ENCODE results near the gene ARHGEF3.

ARHGEF3 gene

GRCh38 chr3:56833022-56833421 lies 31.3 kb upstream of the ARHGEF3 start:
- Histone ChIP-seq H3K27me3 (ENCODE audit: insufficient read depth, low read length) (no peaks in the 10 kb centered on the region), H3K27ac (ENCODE audit: low read length) (no peak overlapping the region), H3K9me3 (ENCODE audit: insufficient read depth, low read depth, low read length) (no peaks in the 10 kb centered on the region), H3K4me1 (ENCODE audit: insufficient read depth, low read length) (no peaks in the 10 kb centered on the region), H3K4me3 (ENCODE audit: low read length) (no peak overlapping the region), H3K9ac (ENCODE audit: low read depth, low read length) (no peak overlapping the region), H3K36me3 (ENCODE audit: insufficient read depth, low read depth, low read length) (no peaks in the 10 kb centered on the region)

- Histone ChIP-seq H3K4me1 (ENCODE audit: insufficient read depth, low read length) (no peaks in the 10 kb centered on the region), H3K27ac (ENCODE audit: low read length) (no peak overlapping the region), H3K9ac (ENCODE audit: low read depth, low read length) (no peak overlapping the region), H3K4me3 (ENCODE audit: low read length) (no peak overlapping the region), H3K27me3 (ENCODE audit: insufficient read depth, low read length) (no peaks in the 10 kb centered on the region), H3K36me3 (ENCODE audit: insufficient read depth, low read depth, low read length) (no peaks in the 10 kb centered on the region), H3K9me3 (ENCODE audit: insufficient read depth, low read depth, low read length) (no peaks in the 10 kb centered on the region)
Observed at GRCh38 chr3:56831572-56831971, 29.8 kb upstream of the ARHGEF3 start.

GRCh38 chr3:56830884-56831283 lies 29.1 kb upstream of the ARHGEF3 start:
- no peak overlapping the region for H3K27ac ChIP-seq (ENCODE audit: low read length)
- no peak overlapping the region for H3K4me3 ChIP-seq (ENCODE audit: low read length)
- no peaks in the 10 kb centered on the region for H3K36me3 ChIP-seq (ENCODE audit: insufficient read depth, low read depth, low read length)
- no peaks in the 10 kb centered on the region for H3K4me1 ChIP-seq (ENCODE audit: insufficient read depth, low read length)
- H3K9me3 ChIP-seq (ENCODE audit: insufficient read depth, low read depth, low read length): no peaks in the 10 kb centered on the region
- no peak overlapping the region for H3K9ac ChIP-seq (ENCODE audit: low read depth, low read length)
- H3K27me3 ChIP-seq (ENCODE audit: insufficient read depth, low read length): no peaks in the 10 kb centered on the region

DNA sequence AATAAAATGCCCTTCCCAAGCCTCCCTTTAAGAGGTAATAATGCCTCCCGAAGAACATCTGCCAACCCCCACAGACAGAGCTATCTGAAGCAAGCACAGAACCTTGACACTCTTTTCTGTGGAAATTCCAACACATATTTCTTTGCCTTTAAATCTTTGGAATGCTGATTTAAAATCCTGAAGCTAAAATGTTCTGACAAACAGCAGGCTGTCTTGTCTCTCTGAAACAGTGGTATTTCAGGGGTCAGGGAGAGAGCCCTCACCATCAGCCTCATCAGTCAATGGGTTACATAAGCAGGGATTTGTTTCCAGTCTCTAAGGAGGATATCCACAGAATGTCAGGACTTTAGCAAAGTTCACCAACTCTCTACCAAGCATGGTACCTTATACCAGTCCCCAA lies 27.8 kb upstream of the ARHGEF3 start:
- Histone ChIP-seq H3K27me3 (ENCODE audit: insufficient read depth, low read length) (no peaks in the 10 kb centered on the region), H3K9ac (ENCODE audit: low read depth, low read length) (no peak overlapping the region), H3K9me3 (ENCODE audit: insufficient read depth, low read depth, low read length) (no peaks in the 10 kb centered on the region), H3K4me1 (ENCODE audit: insufficient read depth, low read length) (peaks cover 5% of the 10 kb centered on the region), H3K4me3 (ENCODE audit: low read length) (no peak overlapping the region), H3K36me3 (ENCODE audit: insufficient read depth, low read depth, low read length) (no peaks in the 10 kb centered on the region), H3K27ac (ENCODE audit: low read length) (no peak overlapping the region)

GRCh38 chr3:56826831-56827722 lies 25.3 kb upstream of the ARHGEF3 start:
- no peak overlapping the region for H3K9ac ChIP-seq (ENCODE audit: low read depth, low read length)
- H3K27me3 ChIP-seq (ENCODE audit: insufficient read depth, low read length): no peaks in the 10 kb centered on the region
- H3K4me3 ChIP-seq (ENCODE audit: low read length): no peak overlapping the region
- H3K27ac ChIP-seq (ENCODE audit: low read length): no peak overlapping the region
- peaks cover 20% of the 10 kb centered on the region for H3K4me1 ChIP-seq (ENCODE audit: insufficient read depth, low read length)
- H3K9me3 ChIP-seq (ENCODE audit: insufficient read depth, low read depth, low read length): no peaks in the 10 kb centered on the region
- no peaks in the 10 kb centered on the region for H3K36me3 ChIP-seq (ENCODE audit: insufficient read depth, low read depth, low read length)

DNA sequence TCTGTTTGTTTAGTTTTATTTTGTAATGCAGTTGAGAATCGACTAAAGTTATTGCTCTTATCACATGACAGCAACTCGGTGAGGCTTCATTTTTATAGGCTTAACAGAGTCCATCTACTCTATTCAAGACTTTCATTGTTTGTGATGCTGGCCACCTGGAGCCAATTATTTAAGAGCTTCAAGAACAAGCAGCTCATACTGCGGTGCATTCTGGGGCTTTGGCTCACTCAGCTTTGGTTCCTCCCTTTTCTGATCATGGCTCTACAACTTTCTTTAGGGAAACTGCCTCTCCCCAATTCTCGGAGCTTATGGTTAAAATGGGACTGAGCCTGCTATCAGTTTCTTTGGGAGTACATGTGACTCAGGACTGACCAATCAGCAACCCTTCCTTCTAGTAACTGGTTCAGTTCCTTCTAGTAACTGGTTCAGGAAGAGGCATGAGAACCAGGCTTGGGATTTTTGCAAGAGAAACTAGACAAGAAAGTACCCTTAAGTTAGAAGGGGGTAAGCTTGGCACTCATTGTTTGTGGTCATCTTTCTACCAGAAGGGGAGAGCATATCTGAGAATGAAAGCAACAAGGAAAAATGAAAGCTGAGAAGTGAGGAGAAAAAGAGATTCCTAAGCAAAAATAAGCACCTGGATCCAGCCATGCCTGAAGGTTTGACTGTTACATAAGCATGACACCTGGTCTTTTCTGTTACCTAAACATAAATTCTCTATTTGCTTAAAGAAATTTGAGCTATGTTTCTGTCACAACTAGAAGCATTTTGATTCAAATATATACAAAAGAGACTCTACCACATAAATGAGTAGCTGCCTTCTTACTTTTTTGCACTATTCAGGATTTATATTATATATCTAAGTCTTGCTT lies 24.1 kb upstream of the ARHGEF3 start:
- Histone ChIP-seq H3K27me3 (ENCODE audit: insufficient read depth, low read length) (no peaks in the 10 kb centered on the region), H3K9ac (ENCODE audit: low read depth, low read length) (no peak overlapping the region), H3K4me3 (ENCODE audit: low read length) (no peak overlapping the region), H3K9me3 (ENCODE audit: insufficient read depth, low read depth, low read length) (no peaks in the 10 kb centered on the region), H3K27ac (ENCODE audit: low read length) (no peak overlapping the region), H3K36me3 (ENCODE audit: insufficient read depth, low read depth, low read length) (no peaks in the 10 kb centered on the region), H3K4me1 (ENCODE audit: insufficient read depth, low read length) (peaks cover 20% of the 10 kb centered on the region)

DNA sequence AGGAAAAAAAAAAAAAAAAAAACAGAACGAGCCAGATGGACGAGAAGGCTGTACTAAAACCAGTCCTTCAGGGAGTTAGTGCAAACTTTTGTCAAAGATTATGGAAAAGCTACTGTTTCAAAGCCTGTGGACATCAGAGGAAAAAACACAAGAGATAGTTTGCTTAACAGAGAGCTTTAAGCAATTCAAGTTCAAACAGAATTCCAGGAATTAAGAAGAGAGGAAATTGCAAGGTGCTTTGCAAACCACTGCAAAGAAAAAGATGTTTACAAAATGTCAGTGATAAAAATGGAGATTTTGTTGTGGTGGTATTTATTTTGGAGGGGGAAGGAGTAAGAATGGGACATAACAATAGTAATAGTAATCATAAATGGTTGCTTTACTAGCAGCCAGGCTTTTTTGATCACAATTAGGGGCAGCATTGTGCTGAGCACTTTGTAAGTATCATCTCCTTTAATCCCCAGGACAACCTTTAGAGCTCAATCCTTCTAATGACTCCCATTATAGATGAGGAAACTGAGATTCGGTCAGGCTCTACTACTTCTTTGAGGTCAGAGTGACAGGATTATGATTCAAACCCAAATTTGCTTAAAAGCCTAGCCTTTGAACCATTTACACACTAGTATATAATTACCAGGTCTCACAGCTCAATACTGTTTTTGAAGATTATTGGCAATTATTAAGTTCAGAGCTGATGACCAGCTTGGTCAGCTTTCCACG lies 22.4 kb upstream of the ARHGEF3 start:
- Histone ChIP-seq H3K4me1 (ENCODE audit: insufficient read depth, low read length) (peaks cover 20% of the 10 kb centered on the region), H3K9ac (ENCODE audit: low read depth, low read length) (0 out of 2 replicates have a peak overlapping the region, but pooled peaks have one; percentile 5), H3K9me3 (ENCODE audit: insufficient read depth, low read depth, low read length) (no peaks in the 10 kb centered on the region), H3K4me3 (ENCODE audit: low read length) (0 out of 2 replicates have a peak overlapping the region, but pooled peaks have one; percentile 31), H3K27ac (ENCODE audit: low read length) (no peak overlapping the region), H3K27me3 (ENCODE audit: insufficient read depth, low read length) (no peaks in the 10 kb centered on the region), H3K36me3 (ENCODE audit: insufficient read depth, low read depth, low read length) (no peaks in the 10 kb centered on the region)

DNA sequence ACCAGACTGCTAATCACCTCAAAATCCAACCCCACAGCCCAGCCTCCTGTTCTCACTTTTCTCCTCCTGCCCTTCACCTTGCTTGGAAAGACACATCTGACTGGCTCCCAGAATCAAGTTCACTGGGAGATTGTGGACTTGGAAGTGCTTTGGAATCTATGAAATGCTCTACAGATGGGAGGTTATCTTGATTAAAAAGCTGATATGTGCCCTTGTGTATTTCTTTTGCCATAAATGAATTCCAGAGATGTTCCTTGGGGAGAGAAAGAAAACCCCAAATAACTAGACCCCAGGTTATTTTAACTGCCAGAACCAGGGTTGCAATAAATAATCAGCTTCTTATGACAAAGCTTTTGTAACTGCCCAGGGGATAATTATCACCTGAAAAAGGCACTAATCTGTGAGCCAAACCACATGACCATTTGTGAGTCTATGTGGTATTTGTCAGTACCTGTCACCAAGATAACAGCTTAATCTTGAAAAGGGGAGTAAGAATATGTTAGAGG lies 21.7 kb upstream of the ARHGEF3 start:
- Histone ChIP-seq H3K4me3 (ENCODE audit: low read length) (peak overlapping the region; percentile 31), H3K9ac (ENCODE audit: low read depth, low read length) (0 out of 2 replicates have a peak overlapping the region, but pooled peaks have one; percentile 5), H3K4me1 (ENCODE audit: insufficient read depth, low read length) (peaks cover 20% of the 10 kb centered on the region)

DNA sequence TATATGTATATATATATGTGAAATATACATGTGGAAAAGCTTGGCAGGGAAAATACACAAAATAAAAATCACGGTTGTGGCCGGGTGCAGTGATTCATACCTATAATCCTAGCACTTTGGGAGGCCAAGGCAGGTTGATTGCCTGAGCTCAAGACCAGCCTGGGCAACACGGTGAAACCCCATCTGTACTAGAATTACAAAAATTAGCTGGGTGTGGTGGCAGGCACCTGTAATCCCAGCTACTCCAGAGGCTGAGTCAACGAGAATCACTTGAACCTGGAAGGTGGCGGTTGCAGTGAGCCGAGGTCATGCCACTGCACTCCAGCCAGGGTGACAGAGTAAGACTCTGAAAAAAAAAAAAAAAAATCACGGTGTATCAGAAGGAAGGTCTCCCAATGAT lies 20.8 kb upstream of the ARHGEF3 start:
- no peak overlapping the region for H3K9ac ChIP-seq (ENCODE audit: low read depth, low read length)
- no peak overlapping the region for H3K27ac ChIP-seq (ENCODE audit: low read length)
- no peaks in the 10 kb centered on the region for H3K27me3 ChIP-seq (ENCODE audit: insufficient read depth, low read length)
- H3K4me1 ChIP-seq (ENCODE audit: insufficient read depth, low read length): peaks cover 20% of the 10 kb centered on the region
- no peak overlapping the region for H3K4me3 ChIP-seq (ENCODE audit: low read length)
- no peaks in the 10 kb centered on the region for H3K36me3 ChIP-seq (ENCODE audit: insufficient read depth, low read depth, low read length)
- H3K9me3 ChIP-seq (ENCODE audit: insufficient read depth, low read depth, low read length): no peaks in the 10 kb centered on the region

More for the DNA sequence above, 21.7 kb upstream of the ARHGEF3 start:
- H3K36me3 ChIP-seq (ENCODE audit: insufficient read depth, low read depth, low read length): no peaks in the 10 kb centered on the region
- no peak overlapping the region for H3K27ac ChIP-seq (ENCODE audit: low read length)
- no peaks in the 10 kb centered on the region for H3K9me3 ChIP-seq (ENCODE audit: insufficient read depth, low read depth, low read length)
- no peaks in the 10 kb centered on the region for H3K27me3 ChIP-seq (ENCODE audit: insufficient read depth, low read length)

DNA sequence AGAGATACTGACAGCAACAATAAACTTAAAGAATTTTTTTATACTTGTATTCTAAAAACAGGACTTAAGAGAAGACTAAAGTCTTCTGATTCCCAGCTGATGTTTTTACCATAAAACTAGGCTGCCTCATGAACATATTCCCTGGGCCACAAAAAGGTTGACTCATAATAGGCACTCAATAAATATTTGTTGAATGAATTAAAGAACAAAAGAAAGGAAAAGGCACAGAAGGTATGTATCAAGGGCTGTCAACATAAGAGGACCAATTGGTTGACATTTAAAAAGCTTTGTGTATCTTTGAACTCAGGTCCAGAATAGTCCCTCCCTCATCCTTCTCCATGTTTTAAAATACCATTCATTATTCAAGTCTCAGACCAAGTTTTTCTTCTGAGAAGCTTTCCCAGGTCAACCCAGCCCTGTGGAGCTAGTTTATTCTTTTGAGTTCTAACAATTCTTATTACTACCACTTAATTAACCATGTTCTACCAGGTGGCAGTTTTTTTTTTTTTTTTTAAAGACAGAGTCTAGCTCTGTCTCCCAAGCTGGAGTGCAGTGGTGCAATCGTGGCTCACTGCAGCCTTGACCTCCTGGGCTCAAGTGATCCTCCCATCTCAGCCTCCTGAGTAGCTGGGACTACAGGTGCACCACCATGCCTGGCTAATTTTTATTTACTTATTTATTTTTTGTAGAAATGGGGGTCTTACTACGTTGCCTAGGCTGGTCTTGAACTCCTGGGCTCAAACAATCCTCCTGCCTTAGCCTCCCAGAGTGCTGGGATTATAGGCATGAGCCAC lies 17.5 kb upstream of the ARHGEF3 start:
- Histone ChIP-seq H3K36me3 (ENCODE audit: insufficient read depth, low read depth, low read length) (no peaks in the 10 kb centered on the region), H3K9ac (ENCODE audit: low read depth, low read length) (no peak overlapping the region), H3K27me3 (ENCODE audit: insufficient read depth, low read length) (no peaks in the 10 kb centered on the region), H3K27ac (ENCODE audit: low read length) (no peak overlapping the region), H3K9me3 (ENCODE audit: insufficient read depth, low read depth, low read length) (no peaks in the 10 kb centered on the region), H3K4me3 (ENCODE audit: low read length) (no peak overlapping the region), H3K4me1 (ENCODE audit: insufficient read depth, low read length) (peaks cover 13% of the 10 kb centered on the region)
